Measurements from ENCODE around the gene ASIC1. TPM values are rescaled to one million over a fixed set of nuclear protein-coding genes. Genes with fewer than 3 reads are reported as not detected.
A peak's percentile ranks its signal among the peaks of the same experiment; 100 is the strongest.

The ASIC1 gene
- total RNA-seq, 2 experiments from 2014 or later, result 0.59 TPM; not detected in 1

GRCh38 chr12:50059440-50060119 lies 2.2 kb downstream of the ASIC1 start:
- POLR2A ChIA-PET, result no interaction called here
- Histone ChIP-seq H4K20me1 (ENCODE audit: insufficient read depth, low read length) (no peaks in the 10 kb centered on the region), H3K4me2 (ENCODE audit: low read length) (0 out of 2 replicates have a peak overlapping the region, but pooled peaks have one; percentile 10), H3K9me3 (ENCODE audit: low read length) (no peaks in the 10 kb centered on the region), H3K4me3 (ENCODE audit: low read depth, low read length, poor library complexity, severe bottlenecking) (no peak overlapping the region), H3K36me3 (ENCODE audit: insufficient read depth, low read length) (no peaks in the 10 kb centered on the region), H3K9me2 (ENCODE audit: insufficient read depth, low read length) (no peaks in the 10 kb centered on the region), H3K4me1 (ENCODE audit: insufficient read depth, low read length, poor library complexity, severe bottlenecking) (peaks cover 17% of the 10 kb centered on the region), H2AFZ (ENCODE audit: low read length) (no peak overlapping the region), H3K27ac (ENCODE audit: low read depth, low read length, poor library complexity, severe bottlenecking) (no peak overlapping the region), H3K79me2 (ENCODE audit: insufficient read depth, low read depth, low read length) (no peaks in the 10 kb centered on the region)
- BruUV-seq (replicated peaks), result no TSS peak
- TF ChIP-seq EZH2phosphoT487 (IDR thresholded peaks at IDR 0.05; ENCODE audit: borderline replicate concordance, low read depth, low read length) (no peak), CTCF (conservative IDR thresholded peaks at IDR 0.05; ENCODE audit: low read length) (no peak)
- intact Hi-C loops (cut with micrococcal nuclease; ENCODE audit: unreplicated experiment), result loop anchor here (5.0 to 10.0 kb wide), 2 partner anchors 195 to 282 kb away; no protein-coding TSS in a partner anchor
- CTCF ChIA-PET (ENCODE audit: unreplicated experiment), result no interaction called here
- no peak for DNase-seq (ENCODE audit: low spot score)

DNA sequence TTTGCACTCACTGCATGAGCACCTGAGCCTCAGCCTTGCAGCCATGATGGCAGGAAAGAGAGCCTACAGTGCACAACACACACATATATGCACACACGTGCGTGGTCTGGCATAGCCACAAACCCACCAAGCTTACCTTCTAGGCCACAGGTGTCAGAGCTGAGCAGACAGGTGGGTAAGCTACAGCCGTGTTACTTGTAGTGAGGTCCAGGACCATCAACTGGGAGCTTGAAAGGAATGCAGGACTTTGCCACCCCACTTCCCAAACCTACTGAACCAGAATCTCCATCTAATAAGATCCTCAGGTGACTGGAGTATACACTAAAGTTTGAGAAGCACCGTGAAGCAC lies 2.7 kb downstream of the ASIC1 start:
- H3K27ac ChIP-seq (ENCODE audit: low read depth, low read length, poor library complexity, severe bottlenecking), result no peak overlapping the region
- no peak overlapping the region for H3K4me3 ChIP-seq (ENCODE audit: low read depth, low read length, poor library complexity, severe bottlenecking)
- H3K4me1 ChIP-seq (ENCODE audit: insufficient read depth, low read length, poor library complexity, severe bottlenecking), result peaks cover 17% of the 10 kb centered on the region
- BruUV-seq (replicated peaks), result no TSS peak
- no peaks in the 10 kb centered on the region for H4K20me1 ChIP-seq (ENCODE audit: insufficient read depth, low read length)
- ChIA-PET POLR2A (no interaction called here), CTCF (ENCODE audit: unreplicated experiment) (interaction anchor here (0.5 kb wide), 1 partner anchor 50 kb away, joined by 4 read pairs; no protein-coding TSS in a partner anchor)
- no peaks in the 10 kb centered on the region for H3K9me3 ChIP-seq (ENCODE audit: low read length)
- intact Hi-C loops (cut with micrococcal nuclease; ENCODE audit: unreplicated experiment), result no loop called here
- H3K36me3 ChIP-seq (ENCODE audit: insufficient read depth, low read length), result no peaks in the 10 kb centered on the region
- TF ChIP-seq CTCF (conservative IDR thresholded peaks at IDR 0.05; ENCODE audit: low read length) (no peak), EZH2phosphoT487 (IDR thresholded peaks at IDR 0.05; ENCODE audit: borderline replicate concordance, low read depth, low read length) (no peak)
- no peak overlapping the region for H2AFZ ChIP-seq (ENCODE audit: low read length)
- H3K4me2 ChIP-seq (ENCODE audit: low read length), result no peak overlapping the region
- H3K79me2 ChIP-seq (ENCODE audit: insufficient read depth, low read depth, low read length), result no peaks in the 10 kb centered on the region
- no peaks in the 10 kb centered on the region for H3K9me2 ChIP-seq (ENCODE audit: insufficient read depth, low read length)
- DNase-seq (ENCODE audit: low spot score), result no peak

- no peak overlapping the region for H3K27ac ChIP-seq (ENCODE audit: low read depth, low read length, poor library complexity, severe bottlenecking)
- no peaks in the 10 kb centered on the region for H3K36me3 ChIP-seq (ENCODE audit: insufficient read depth, low read length)
- H3K9me3 ChIP-seq (ENCODE audit: low read length), result no peaks in the 10 kb centered on the region
- POLR2A ChIA-PET, result no interaction called here
- H3K79me2 ChIP-seq (ENCODE audit: insufficient read depth, low read depth, low read length), result no peaks in the 10 kb centered on the region
- H3K4me1 ChIP-seq (ENCODE audit: insufficient read depth, low read length, poor library complexity, severe bottlenecking), result peaks cover 9% of the 10 kb centered on the region
- intact Hi-C loops (cut with micrococcal nuclease; ENCODE audit: unreplicated experiment), result no loop called here
- CTCF ChIA-PET (ENCODE audit: unreplicated experiment), result interaction anchor here (0.5 to 0.6 kb wide), 3 partner anchors 49 to 593 kb away, joined by 3 to 18 read pairs (median 3); no protein-coding TSS in a partner anchor
- H2AFZ ChIP-seq (ENCODE audit: low read length), result no peak overlapping the region
- no peak overlapping the region for H3K4me2 ChIP-seq (ENCODE audit: low read length)
- H4K20me1 ChIP-seq (ENCODE audit: insufficient read depth, low read length), result no peaks in the 10 kb centered on the region
- no TSS peak for BruUV-seq (replicated peaks)
- TF ChIP-seq EZH2phosphoT487 (IDR thresholded peaks at IDR 0.05; ENCODE audit: borderline replicate concordance, low read depth, low read length) (no peak), CTCF (conservative IDR thresholded peaks at IDR 0.05; ENCODE audit: low read length) (no peak)
- H3K4me3 ChIP-seq (ENCODE audit: low read depth, low read length, poor library complexity, severe bottlenecking), result no peak overlapping the region
- no peak for DNase-seq (ENCODE audit: low spot score)
- no peaks in the 10 kb centered on the region for H3K9me2 ChIP-seq (ENCODE audit: insufficient read depth, low read length)
These were observed 3.8 kb downstream of the ASIC1 start for GRCh38 chr12:50061171-50061570.

Measured in OCI-LY7 (cell line).